Activated CD4-positive, alpha-beta T cell treated with anti-CD3 and anti-CD28 coated beads, Interleukin-2, amount 50 U/mL, for 16 hours (primary cell): ENCODE results near the gene DYNC1I1.

ENCODE experiments used
- DNase-seq: peaks from one replicate; pipeline ENCODE4 v3.0.0-alpha.2; 2020

DYNC1I1 gene

DNA sequence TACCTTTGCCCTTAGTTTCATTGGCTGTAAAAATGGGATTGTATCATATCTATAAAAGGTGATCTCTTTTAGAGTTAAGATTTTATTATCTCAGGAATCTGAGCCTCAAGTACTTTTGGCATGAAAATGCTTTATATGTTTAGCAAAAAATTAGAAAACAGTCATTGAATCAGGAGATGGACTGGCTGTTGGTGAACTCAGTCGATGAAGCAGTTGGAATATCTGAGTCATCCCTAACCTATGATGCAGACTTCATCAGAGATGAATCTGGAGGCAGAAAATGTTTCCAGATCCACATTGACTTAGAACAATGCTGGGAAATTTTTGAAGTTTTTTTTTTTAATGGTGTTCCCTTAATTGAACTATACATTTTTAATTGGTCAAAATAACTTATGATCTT, 321.1 kb downstream of the DYNC1I1 start:
- no peak for DNase-seq

DNA sequence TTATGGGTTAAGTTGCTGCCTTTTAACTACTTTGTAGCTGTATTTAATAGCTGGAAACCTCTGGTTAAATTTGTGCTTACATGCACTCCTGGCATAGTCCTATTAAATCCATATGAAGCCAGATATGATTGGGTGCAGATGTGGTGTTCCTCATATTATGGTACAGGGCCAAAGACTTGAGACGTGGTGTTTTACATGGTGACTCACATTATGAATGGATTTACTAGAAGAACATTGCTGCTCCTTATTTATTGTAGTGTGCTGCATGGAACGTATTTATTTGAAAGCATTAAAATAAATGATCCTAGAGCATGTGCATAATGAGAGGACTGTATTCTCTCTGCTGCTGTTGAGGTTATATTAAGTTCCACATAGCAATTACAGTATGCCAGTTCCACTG, 325.5 kb downstream of the DYNC1I1 start:
- no peak for DNase-seq

DNA sequence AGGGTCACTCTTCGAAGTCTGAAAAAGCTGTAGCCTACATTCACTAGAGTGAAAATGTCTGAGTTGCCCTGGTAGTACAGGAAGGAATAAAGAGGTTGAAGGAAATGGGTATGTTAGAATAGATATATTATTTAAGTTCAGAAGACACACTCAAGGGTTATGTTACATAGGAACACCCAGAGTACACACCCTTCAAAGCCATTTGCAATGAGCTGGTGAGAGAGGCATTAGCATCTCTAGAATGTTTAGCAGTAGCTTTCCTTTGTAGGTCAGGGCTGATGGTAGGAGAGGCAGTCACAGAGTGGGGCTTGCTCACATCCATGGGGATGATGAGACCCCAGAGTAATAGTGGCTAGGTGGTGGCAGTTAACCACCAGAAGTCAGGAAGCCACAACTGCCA, 328.4 kb downstream of the DYNC1I1 start:
- no peak for DNase-seq

DNA sequence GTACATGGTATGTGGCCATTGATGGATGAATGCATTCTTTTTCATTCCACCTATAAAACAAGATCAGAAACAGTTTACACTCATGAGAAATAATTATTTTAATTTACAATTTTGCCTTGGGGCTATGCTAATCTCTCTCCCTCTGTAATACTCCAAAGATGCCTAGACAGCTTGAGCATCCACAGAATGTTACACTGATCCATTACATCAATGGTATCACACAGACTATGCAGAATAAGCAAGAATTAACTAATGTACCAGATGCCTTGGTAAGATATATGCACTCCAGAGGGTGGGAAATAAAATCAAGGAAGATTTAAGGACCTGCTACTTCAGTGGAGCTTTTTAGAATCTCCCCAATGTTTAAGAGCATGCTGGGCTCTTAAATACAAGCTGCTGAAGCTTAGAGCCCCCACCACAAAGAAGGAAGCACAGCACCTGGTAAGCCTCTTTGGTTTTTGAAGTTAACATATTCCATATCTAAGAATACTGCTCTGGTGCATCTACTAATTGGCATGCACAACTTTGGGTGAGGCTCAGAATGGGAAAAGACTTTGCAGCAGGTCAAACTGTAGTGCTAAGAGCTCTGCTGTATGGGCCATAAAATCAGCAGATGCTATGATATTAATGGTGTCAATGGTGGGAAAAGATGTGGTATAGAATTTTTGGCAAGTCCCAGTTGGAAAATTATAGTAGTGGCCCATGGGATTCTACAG, 329.9 kb downstream of the DYNC1I1 start:
- DNase-seq, result no peak

DNA sequence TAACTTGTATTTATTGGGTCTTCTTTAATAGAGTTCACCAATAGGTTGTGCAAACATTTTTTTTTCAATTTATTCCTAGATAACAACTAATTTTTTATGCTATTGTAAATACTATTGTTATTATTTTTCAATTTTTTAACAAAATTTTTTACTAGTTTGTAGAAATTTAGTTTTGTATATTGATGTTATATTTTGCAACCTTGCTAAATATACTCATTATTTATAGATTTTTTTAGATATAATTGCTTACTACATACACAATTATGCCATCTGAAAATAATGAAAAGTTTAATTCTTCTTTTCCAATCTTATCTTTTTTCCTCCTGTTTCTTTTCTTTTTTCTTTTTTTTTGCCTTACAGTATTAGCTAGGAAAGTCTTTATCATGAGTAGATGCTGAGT, 332.6 kb downstream of the DYNC1I1 start:
- DNase-seq, result no peak

DNA sequence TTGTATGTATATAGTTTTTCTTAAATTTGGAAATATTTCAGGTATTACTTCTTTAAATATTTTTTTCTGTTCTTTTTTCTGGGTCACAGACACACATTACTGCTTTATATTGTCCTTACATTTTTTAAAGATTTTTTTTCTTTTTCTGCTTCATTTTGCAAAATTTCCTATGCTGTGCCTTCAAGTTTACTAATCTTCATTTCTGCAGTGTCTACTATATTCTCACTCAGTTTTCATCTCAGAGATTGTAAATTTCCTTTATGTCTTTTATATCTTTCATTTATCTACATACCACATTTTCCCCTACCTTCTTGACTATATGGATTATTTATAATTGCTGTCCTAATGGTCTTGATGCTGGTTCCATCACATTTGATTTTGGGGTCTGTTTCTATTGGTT, 339.1 kb downstream of the DYNC1I1 start:
- DNase-seq, result no peak

DNA sequence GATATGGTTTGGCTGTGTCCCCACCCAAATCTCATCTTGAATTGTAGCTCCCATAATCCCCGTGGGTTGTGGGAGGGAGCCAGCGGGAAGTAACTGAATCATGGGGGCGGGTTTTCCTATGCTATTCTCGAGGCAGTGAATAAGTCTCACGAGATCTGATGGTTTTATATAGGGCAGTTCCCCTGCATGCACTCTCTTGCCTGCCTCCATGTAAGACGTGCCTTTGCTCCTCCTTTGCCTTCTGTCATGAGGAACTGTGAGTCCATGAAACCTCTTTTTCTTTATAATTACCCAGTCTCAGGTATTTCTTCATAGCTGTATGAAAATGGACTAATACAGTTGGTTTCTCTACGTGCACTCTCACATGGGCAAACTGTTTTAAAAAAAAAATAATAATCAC, 341.8 kb downstream of the DYNC1I1 start:
- DNase-seq, result no peak

DNA sequence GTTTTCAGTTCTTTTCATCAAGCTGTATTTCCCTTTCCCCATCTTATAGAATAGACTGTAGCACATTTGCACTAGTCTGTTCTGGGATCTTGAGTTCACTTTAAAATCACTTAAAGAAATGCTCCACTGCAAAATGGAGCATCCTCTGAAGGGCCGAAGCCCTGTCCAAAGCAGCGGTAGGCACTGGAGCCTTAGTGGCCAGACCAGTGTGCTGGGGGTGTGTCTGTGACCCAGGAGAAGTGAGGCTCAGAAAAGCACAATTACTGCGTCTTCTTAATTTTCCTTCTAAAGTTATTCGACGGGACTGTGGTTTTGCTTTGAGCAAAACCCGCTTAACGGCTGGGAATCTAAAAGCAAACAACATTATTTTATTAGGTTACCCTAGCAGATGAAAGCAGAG, 343.8 kb downstream of the DYNC1I1 start:
- DNase-seq, result no peak

DNA sequence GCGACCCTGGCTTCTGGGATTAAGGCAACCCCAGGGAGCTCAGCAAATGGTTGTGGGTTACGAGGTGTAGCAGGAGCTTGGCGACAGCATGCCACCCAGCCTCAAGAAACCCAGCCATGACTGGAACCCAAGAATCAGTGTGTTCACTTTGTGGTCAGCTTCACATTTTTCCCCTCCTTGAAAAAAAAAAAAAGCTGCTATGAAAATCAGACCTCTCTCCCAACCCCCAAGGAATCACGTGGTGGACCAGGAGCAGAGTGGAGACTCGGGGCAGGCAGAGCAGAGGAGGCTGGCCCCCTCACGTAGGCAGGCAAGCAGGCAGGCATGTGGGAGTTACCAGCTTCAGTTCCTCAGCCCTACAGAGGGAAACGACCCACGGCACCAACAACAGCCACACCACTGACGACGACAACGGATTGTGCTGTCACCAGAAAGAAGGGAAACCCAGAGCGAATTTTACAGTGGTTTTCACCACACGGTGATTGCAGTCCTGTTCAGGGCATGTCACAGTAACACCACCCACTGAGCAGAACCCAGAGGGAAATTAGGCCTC, 346.2 kb downstream of the DYNC1I1 start:
- DNase-seq, result no peak

DNA sequence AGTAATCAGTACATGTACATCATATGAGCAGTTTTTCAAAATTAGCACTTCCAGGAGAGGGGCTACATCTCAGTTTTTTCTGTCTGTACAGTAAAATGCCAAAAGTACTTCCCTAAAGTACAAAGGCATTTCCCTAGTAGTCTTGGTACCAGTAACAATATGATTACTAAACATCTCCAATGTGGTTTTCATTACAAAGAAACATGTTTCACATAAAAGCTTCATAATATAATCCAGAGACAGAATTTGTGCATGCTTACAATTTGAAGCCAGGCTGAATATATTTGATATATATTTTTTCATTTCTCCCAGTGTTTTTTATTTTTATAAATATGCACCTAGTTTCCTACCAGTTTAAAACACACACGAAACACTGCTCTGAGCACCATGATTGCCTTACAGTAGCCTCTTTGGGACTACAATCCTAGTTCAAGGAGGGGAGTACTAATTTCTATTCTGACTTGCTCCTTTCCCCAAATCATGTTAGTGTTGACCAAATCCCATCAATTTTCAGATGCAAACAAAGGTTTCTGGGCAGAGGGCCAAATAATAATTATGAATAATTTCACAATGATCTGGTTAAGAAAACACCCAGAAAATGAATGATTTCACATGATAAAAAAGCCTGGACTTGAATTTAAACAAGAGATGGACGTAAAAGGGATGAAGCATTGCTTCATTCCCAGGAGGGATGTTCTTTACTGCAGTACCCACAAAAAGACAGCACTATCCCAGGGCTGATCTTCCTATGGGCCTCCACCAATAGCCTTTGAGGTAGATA, 348.3 kb downstream of the DYNC1I1 start:
- DNase-seq, result no peak

DNA sequence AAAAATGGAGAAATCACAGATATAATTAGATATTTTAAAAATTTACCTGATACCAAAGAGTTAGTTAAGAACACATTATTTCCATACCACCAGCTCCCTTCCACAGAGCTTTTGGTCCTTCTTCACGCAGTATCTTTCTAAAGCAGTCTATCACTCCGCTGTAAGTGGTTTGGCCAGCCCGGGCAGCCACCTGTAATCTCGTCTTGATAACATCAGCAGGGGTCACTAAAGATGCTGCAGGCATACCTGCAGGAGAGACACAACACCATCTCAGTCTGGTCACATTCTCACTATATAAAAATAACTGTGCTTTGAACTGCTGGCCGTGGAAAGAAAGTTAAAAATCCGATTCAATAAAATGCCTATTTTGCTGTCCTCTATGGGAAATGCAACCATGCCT, 349.4 kb downstream of the DYNC1I1 start:
- DNase-seq, result no peak

DNA sequence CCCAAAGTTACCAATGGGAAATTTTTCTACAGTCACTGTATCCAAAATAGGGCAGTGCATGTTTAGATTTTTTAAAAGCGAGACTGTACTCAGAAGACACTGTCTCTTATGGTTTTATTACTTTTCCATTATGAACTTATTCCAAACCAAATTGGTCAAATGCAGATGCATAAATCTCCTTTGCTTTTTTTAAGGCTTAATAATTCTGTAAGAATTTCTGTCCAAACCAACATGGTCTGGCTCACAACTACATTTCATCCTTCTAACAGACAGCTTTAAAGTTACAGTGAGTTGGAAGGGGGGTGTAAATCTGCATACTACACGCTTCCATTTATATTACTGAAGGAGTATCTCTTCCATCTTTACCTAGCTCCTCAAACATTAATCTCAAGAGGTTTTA, 350.4 kb downstream of the DYNC1I1 start:
- DNase-seq, result no peak

DNA sequence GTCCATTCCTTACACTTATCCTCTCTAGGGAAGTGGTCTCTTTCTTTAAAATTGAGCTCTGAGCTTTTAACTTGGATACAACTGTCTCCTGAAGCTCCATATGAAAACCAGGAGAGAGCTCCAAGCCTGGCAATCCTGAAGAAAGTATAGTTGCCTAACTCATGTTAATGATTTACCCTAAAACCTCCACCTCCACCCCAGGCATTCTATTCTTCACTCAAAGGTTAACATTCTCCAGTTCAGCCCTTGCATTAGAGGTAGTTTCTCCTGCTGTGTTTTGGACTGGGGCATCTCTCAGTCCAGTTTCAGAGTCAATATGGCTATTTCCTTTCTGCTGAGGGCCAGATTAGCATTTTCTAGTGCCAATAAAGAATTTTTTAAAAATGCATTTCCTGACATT, 354.0 kb downstream of the DYNC1I1 start:
- DNase-seq, result no peak

DNA sequence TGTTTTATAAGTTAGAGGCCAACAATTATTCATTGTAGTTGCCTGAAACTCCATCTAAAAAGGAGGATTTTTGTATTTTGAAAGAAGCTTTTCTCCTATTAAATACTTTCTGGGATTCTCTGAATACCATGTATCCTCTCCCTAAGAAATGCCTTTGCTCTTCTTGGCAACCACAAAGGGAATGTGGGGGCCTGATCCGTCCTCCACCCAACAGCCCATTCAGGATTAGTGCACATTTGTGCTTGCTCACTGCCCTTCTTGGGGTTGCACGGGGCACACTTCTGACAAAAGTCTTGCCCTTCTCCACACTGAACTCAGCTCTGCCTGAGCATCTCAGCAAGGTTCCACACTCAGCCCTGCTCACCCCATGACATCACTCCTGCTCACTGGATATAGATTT, 355.4 kb downstream of the DYNC1I1 start:
- no peak for DNase-seq

DNA sequence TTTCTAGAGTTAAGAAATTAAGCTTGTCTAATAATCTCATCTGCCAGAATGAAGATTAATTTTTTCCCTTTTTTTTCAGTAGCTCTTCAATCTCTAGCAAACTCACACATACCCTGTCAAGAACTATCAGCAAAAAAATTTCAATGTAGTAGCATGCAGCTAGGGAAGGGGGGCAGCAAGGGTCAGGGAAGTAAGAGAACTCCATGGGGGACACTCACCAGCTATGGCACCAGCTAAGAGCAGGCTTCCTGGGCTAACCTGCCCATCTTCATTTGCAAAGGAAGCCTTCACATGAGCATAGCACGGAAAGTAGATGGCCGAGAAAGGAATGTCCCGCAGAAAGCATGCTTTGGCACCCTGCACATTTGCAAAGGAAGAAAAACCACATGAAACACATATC, 359.2 kb downstream of the DYNC1I1 start:
- no peak for DNase-seq

DNA sequence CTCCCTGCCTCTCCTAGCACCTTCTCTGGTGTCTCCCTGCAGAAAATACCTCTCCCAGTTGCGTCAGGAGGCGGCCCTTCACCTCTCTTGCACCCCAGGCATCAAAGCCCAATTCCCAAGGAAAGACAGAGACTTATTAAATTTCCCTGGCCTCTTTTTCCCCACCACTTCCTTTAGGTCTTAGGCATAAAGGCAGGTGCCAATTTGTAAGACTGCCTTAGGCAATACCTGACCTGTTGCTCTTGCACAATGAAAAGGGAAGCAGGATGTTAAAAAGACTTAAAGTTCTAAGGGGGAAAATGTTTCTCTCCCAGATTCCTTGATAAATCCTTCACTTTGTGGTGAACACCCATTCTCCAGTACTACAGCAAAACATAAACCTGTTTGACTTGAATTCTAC, 362.9 kb downstream of the DYNC1I1 start:
- DNase-seq, result no peak

DNA sequence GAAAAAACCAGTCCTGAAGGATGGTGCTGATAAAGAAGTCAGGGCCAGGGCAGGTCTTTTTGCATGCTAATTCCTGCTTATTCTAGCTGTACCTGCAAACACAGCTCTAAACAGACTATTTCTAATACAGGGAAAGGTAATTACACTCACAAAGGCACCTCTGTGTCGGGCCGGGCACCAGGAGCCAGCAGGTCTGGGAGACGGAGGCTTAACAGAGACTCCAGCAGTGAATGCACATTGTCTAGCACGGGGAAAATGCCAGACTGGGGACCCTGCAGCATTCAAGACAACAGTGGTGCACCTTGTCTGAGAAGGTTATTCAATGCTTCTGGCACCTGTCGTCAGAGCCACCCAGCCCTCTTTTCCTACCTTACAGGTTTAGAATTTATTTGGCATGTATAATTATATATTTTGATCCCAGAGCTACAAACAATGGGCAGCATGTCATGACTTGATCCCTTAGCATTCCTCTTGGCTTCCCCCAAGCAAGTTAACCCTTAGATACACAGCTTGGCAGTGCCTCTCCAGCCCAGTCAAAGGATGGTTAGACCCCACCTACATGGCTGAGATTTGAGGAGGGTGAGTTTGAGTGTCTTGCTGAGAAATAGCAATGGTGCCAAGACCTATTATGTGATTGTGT, 364.4 kb downstream of the DYNC1I1 start:
- DNase-seq, result no peak

DNA sequence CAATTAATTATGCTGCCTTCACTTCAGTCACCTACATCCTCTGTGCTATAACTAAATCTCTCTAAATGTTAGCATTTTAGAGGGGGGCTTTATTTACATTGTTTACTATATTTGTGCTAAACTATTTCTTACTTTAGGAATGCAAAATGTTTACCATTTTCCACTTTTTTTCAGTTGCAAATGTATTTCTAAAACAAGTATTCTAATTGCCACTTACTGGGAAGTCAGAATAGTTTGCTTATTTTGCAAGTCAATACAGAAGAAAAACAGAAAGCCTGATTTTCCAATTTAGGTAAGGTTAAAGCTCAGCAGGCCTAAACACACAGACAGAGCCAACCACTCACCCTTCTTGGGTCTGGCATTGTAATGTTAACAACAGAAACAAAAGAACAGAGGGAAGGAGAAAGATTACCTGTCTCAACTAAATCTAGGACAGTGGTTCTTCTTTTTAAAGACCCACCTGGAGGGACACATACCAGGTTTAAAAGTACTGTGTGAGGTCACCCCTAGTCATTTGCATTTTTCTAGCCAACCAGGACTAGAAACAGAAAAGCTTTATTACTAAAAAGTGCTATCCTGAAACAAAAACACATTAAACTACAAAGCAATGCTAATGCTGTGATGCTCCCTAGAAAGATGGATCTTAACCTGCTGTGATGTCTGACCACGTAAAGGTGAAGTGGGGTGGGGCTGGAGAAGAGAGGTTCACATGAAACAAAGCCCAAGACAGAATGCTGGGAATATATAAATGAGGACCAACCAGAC, 371.3 kb downstream of the DYNC1I1 start:
- no peak for DNase-seq

DNA sequence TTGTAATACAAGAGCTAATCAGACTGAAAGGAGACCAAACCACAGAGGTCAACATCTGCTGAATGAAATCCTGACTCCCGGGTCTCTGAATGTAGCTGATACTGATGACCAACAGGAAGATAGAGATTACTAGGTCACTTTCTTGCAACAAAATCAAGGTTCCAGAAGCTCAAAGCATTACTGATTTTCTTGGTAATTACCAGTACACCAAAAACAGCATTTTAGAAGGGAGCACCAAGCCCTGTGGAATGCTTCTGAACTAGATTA, 371.8 kb downstream of the DYNC1I1 start:
- no peak for DNase-seq
